ENCODE results near the gene MYCBP2. TPM values are rescaled to one million over a fixed set of nuclear protein-coding genes. Genes with fewer than 3 reads are reported as not detected.
"Not testable (repeated sequence)": the region's sequence is repeated elsewhere in the genome, so short reads cannot be mapped to it uniquely, and the experiment has no call there.

Gene MYCBP2
- polyA plus RNA-seq, 1 of the 3 experiments (the other 2 are of a cell fraction) = 18.5 TPM

GRCh38 chr13:77349365-77349764, 22.5 kb upstream of the MYCBP2 start (continued):
- TF ChIP-seq USF2 (IDR thresholded peaks at IDR 0.05; ENCODE audit: borderline replicate concordance, low read depth, low read length) (no peak), TAF1 (IDR thresholded peaks at IDR 0.05; ENCODE audit: borderline replicate concordance, low read depth, low read length) (no peak), CTCF (IDR thresholded peaks at IDR 0.05) (no peak), RAD21 (IDR thresholded peaks at IDR 0.05; ENCODE audit: low read length) (no peak), EZH2phosphoT487 (IDR thresholded peaks at IDR 0.05; ENCODE audit: borderline replicate concordance, low read depth) (no peak), GATA2 (CRISPR knock-in tag; IDR thresholded peaks at IDR 0.05) (no peak), MEF2A (IDR thresholded peaks at IDR 0.05; ENCODE audit: borderline replicate concordance, low read depth) (no peak)

- H3K27me3 ChIP-seq (ENCODE audit: insufficient read depth); H3K9ac ChIP-seq; H3K9me3 ChIP-seq; H3K4me2 ChIP-seq; DNase-seq; H3F3A ChIP-seq (replicated peaks; ENCODE audit: insufficient read depth); H3K4me1 ChIP-seq (ENCODE audit: control insufficient read depth in 1 of 2, insufficient read depth in 2 of 2, low read depth in 1 of 2, low read length in 1 of 2); H3K79me2 ChIP-seq (ENCODE audit: insufficient read depth); H4K20me1 ChIP-seq (ENCODE audit: insufficient read depth); H3K27ac ChIP-seq (ENCODE audit: low read depth in 2 of 2, low read length in 1 of 2); H2AFZ ChIP-seq (ENCODE audit: low read depth); CTCF ChIA-PET; H3K36me3 ChIP-seq (replicated peaks in 1 of 2; ENCODE audit: control insufficient read depth in 1 of 2, insufficient read depth in 2 of 2, low read length in 1 of 2); POLR2A ChIA-PET; H3K9me2 ChIP-seq; H3K4me3 ChIP-seq (ENCODE audit: low read depth in 2 of 2, low read length in 1 of 2): not testable (repeated sequence)
- WGBS (ENCODE audit: low lambda C conversion rate) = 80% methylated on average over 3 of the region's 3 CpGs
These were observed 20.5 kb upstream of the MYCBP2 start for GRCh38 chr13:77347351-77347750.

- Histone ChIP-seq H3K36me3 (replicated peaks in 1 of 2; ENCODE audit: control insufficient read depth in 1 of 2, insufficient read depth in 2 of 2, low read length in 1 of 2) (no peaks in the 10 kb centered on the region), H3F3A (replicated peaks; ENCODE audit: insufficient read depth) (no peaks in the 10 kb centered on the region), H2AFZ (ENCODE audit: low read depth) (no peak overlapping the region), H3K9me2 (no peaks in the 10 kb centered on the region), H3K4me3 (ENCODE audit: low read depth in 2 of 2, low read length in 1 of 2) (no peak overlapping the region), H3K4me2 (no peak overlapping the region), H3K79me2 (ENCODE audit: insufficient read depth) (no peaks in the 10 kb centered on the region), H4K20me1 (ENCODE audit: insufficient read depth) (no peaks in the 10 kb centered on the region), H3K27ac (ENCODE audit: low read depth in 2 of 2, low read length in 1 of 2) (no peak overlapping the region), H3K27me3 (ENCODE audit: insufficient read depth) (no peaks in the 10 kb centered on the region), H3K9me3 (no peaks in the 10 kb centered on the region), H3K9ac (no peak overlapping the region), H3K4me1 (ENCODE audit: control insufficient read depth in 1 of 2, insufficient read depth in 2 of 2, low read depth in 1 of 2, low read length in 1 of 2) (no peaks in the 10 kb centered on the region)
- TF ChIP-seq TCF12 (IDR thresholded peaks at IDR 0.05) (no peak), IRF3 (IDR thresholded peaks at IDR 0.05; ENCODE audit: low read depth, low read length) (no peak), SMC3 (IDR thresholded peaks at IDR 0.05; ENCODE audit: low read depth, low read length) (no peak), RXRA (IDR thresholded peaks at IDR 0.05; ENCODE audit: borderline replicate concordance, low read depth) (no peak), MEF2A (IDR thresholded peaks at IDR 0.05; ENCODE audit: borderline replicate concordance, low read depth) (no peak), MXI1 (IDR thresholded peaks at IDR 0.05; ENCODE audit: low read depth, low read length) (no peak), SIN3A (IDR thresholded peaks at IDR 0.05; ENCODE audit: borderline replicate concordance, low read depth, low read length) (no peak), NFIC (IDR thresholded peaks at IDR 0.05; ENCODE audit: borderline replicate concordance) (no peak), ZBTB33 (IDR thresholded peaks at IDR 0.05; ENCODE audit: borderline replicate concordance, low read depth) (no peak)
- no peak for DNase-seq
- 72% methylated on average over 2 of the region's 2 CpGs for WGBS (ENCODE audit: low lambda C conversion rate)
- ChIA-PET CTCF (interaction anchor here (0.6 kb wide), 1 partner anchor 44 kb away, joined by 3 read pairs; no protein-coding TSS in a partner anchor), POLR2A (no interaction called here)
These were observed 18.4 kb upstream of the MYCBP2 start for GRCh38 chr13:77345150-77345780.
